ENCODE data around the gene CHST13.

GRCh38 chr3:126551121-126551838 is 27.3 kb downstream of the CHST13 start:
- TF ChIP-seq POLR2AphosphoS5 (IDR thresholded peaks at IDR 0.05): no peak
- no peak for TF ChIP-seq CTCF (IDR thresholded peaks at IDR 0.05)
